NCI-H2171 treated with DMSO at 0.1 percent for 48 hours (cell line): Measurements from ENCODE around the gene ADAM33.

Source experiments
- DNase-seq: peaks from one replicate; lab custom pipeline; 2025; lab: John Stamatoyannopoulos, UW

ADAM33 gene

GRCh38 chr20:3686867-3687321 is 5.1 kb upstream of the ADAM33 start:
- peak; percentile 53 for DNase-seq

- DNase-seq, result no peak
Observed at GRCh38 chr20:3686421-3686820, 4.6 kb upstream of the ADAM33 start.

DNA sequence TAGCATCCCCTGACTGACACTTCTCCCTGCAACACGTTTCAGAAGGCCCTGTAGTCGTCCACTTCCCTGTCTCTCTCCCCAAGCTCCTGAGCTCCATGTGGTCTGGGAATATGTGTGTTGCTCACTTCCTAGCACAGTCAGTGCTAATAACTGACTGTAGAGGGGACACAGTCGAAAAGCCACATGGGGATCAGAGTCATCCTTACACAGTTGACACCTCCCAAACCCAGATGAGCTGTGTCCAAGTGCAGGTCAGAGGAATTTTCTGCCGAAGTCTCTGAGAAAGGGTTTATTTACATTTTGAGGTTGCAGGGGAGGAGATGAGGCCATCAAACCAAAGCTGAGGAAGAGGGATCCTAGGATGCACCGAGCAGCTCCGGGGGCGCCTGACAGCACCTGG is 3.5 kb upstream of the ADAM33 start:
- DNase-seq, result no peak

GRCh38 chr20:3681352-3681930 is 369 bp downstream of the ADAM33 start:
- no peak for DNase-seq

GRCh38 chr20:3680701-3681351 is 984 bp downstream of the ADAM33 start:
- DNase-seq, result no peak

DNA sequence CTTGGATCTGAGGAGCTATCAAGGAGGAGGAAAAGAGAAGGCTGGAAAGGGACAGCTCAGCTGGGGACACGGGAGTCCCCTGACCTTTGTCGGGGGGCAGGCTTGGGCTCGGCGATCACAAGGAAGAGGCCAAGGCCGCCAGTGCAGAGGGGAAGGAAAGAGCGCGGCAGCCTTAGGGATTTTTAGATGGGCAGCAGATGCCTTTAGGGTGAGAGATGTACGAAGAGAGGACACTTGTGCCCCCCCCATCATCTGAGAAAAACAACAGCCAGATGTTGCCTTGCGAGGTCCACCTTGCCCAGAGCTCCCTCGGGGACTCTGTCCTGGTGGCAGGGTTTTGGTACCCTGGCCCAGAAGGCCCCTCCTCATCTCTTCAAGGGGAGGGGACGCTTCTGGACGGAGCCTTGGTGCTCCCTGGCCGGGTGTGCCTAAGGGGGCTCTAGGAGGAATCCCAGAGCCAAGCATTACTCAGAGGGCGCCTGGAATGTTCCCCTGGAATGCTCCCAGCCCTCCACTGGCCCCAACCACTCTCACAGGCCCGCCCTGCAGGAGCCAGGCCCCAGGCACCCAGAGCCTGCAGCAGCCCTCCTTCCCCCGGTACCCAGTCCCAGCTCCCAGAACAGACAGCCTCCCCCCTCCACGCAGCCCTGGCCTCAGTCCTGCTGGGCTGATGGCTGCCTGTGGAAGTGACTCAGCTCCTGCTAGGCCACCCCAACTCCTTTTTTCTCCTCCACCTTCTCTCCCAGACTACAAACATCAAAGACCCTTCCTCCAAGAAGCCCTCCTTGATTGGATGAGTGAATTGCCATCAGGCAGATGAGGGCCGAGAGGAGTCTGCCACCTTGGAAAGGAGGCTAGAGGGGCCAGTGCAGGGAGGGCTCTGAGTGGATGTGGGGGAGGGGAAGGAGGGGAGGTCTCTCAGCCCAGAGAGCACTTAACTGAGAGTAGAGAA is 1.8 kb downstream of the ADAM33 start:
- no peak for DNase-seq

DNA sequence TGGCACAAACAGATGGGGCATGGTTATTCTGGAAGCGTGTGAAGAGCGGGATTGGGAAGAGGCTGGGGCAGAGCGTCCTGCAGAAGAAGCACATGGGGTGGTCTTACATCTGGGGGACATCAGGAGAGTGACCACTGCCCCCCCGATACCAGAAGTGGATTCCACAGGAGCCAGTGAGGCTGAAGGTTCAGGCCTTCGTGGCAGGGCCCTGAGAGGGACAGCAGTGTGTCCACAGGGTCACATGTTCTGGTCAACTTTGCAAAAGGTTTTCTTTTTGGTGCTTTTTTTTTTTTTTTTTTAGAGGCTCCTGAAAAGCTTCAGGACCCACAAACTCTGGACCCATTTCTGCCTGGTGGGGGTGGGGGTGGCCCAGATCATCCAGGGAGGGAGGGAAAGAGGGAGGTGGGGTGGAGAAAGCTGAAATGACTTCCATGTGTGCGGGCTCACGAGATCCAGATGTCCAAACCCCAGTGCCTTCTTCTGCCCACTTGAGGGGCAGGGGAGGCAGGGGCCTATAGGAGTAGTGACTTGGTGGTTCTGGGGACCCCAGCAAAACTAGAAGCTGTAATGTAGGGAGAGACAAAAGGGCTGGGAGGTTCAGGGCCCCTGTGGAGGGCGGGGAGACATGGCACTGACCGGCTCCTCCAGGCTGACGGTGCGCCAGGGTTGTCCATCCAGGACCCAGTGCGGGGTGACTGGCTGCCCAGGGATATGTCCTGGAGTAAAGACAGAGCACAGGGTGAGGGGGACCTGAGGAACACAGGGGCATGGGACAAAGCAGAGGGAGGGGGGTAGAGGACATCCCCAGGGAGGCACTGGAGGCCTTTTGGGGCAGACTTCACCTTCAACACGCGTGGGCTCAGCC is 2.7 kb downstream of the ADAM33 start:
- no peak for DNase-seq

GRCh38 chr20:3678198-3678597 is 3.6 kb downstream of the ADAM33 start:
- DNase-seq, result no peak

DNA sequence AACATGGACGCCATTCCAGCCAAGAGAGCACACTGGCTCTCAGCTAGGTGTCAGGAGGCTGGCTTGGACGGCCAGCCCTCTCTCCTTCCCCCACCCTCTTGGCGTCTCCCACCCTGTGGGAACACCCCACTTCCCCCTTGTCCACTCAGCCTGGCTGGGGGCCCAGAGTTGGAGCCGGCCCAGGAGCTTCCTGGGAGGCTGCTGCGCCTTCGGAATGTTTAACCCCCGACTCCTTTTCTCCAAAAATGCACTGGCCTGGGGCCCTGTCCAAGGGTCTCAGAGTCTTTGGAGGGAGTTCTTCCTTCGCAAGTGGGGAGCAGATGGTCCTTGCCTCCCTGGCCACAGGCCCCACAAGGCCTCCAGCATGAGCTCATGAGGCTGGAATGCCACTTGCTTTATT is 4.1 kb downstream of the ADAM33 start:
- no peak for DNase-seq

- peak; percentile 29 for DNase-seq
Observed at GRCh38 chr20:3674995-3675900, 6.6 kb downstream of the ADAM33 start.

- no peak for DNase-seq
Observed at GRCh38 chr20:3674447-3674846, 7.4 kb downstream of the ADAM33 start.

- DNase-seq, result no peak
Observed at GRCh38 chr20:3673221-3674070, 8.4 kb downstream of the ADAM33 start.

GRCh38 chr20:3672547-3673171 is 9.2 kb downstream of the ADAM33 start:
- DNase-seq, result no peak

GRCh38 chr20:3671986-3672546 is 9.7 kb downstream of the ADAM33 start:
- no peak for DNase-seq

DNA sequence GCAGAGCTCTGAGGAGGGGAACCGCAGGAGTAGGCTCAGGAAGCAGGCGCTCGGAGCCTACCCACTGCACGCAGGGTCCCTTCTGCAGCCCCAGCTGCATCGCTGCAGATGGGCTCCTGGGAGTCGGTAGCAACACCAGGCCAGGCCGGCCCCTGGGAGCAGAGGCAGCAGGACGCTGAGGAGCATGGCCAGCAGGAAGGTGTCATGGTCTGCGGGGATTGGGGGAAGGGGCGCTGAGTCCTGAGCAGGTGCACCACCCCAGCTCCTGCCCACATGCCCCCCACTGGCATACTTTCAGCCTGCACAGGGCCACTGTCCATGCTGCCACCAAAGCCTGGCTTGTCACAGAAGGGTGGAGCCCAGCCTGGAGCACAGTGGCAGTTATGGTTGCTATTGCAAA is 10.9 kb downstream of the ADAM33 start:
- DNase-seq, result no peak

DNA sequence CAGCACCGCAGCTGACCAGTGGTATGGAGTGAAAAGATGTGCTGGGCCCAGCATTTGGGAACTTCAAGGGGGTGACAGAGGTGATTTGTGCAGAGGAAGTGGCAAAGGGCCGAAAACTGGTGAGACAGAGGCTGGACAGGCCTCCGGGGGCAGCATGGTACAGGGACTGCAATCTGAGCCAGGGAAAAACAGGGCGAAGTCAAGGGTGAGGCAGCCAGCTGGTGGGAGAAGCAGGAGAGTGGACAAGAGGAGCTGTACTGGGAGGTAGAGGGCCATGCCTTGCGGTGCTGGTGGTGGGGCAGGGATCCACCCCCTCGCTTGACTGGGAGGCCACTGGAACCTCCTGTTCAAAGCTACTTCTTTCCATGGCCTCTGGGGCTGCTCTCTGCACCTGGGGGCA is 11.3 kb downstream of the ADAM33 start:
- DNase-seq, result peak; percentile 14

DNA sequence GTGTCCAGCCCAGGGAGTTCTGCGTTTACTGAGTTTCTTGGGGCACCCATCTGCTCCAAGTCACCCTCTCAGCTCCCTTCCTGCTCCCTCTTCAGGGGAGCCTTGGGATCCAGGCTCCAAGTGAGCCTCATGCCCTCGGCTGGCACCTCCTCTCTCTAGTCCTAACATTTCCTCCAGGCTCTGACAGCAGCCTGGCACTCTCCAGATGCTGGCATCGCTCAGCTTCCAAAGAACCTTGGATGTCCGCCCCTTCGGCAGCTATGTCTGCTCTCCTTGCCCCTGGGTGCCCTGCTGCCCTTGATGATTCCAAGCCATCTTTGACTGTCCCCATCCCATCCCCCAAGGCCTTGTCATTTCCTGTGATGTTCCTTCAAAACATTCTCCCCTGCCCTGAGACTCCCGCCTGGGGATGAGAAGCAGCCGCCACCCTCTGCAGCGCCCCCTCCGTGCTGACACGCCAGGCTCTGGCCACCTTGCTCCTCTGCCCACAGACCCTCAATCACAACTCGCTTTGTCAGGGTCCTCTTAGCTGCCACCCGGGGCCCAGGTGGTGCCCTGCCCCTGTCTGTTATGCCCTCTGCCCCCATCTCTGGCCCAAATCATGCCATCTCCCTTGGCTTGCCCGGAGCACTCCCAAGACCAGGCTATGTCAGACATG is 12.0 kb downstream of the ADAM33 start:
- no peak for DNase-seq

GRCh38 chr20:3667434-3668037 is 14.3 kb downstream of the ADAM33 start:
- DNase-seq, result no peak
